HL-60 (cell line): ENCODE results near the gene SMC4.
A peak's percentile ranks its signal among the peaks of the same experiment; 100 is the strongest.

ENCODE experiments used
- DNase-seq, 2 experiments: peaks; one replicate each; pipeline ENCODE4 v3.0.0-alpha.2; 2010 to 2020; ENCODE audit warnings: low read depth in 1 of 2, low spot score in 1 of 2
- H3K27ac ChIP-seq: fragments of 250-450 bp; sonication (Bioruptor Pico); replicated peaks from 2 replicates; pipeline ENCODE4 v1.5.1; 2020; ENCODE audit warnings: mild to moderate bottlenecking, moderate library complexity
- H3K27me3 ChIP-seq: fragments of 250-450 bp; sonication (Bioruptor Pico); 2 replicates; pipeline ENCODE4 v1.5.1; 2021; ENCODE audit warnings: mild to moderate bottlenecking, moderate library complexity; ENCODE audit not compliant: insufficient read depth, poor library complexity, severe bottlenecking
- H3K4me3 ChIP-seq: replicated peaks from 2 replicates; pipeline ENCODE4 v1.5.1; 2011; ENCODE audit warnings: mild to moderate bottlenecking, control low read depth, low read length; ENCODE audit not compliant: insufficient read depth
- GABPA ChIP-seq: IDR thresholded peaks from 2 replicates; pipeline ENCODE4 v1.6.1; 2012; ENCODE audit warnings: low read depth
- POLR2AphosphoS5 ChIP-seq: IDR thresholded peaks from 2 replicates; pipeline ENCODE4 v1.6.1; 2012; ENCODE audit warnings: low read depth
- SPI1 ChIP-seq: IDR thresholded peaks from 2 replicates; pipeline ENCODE4 v1.6.1; 2012; ENCODE audit warnings: low read depth, mild to moderate bottlenecking, borderline replicate concordance
- TF ChIP-seq, protein P1 (sequence below): IDR thresholded peaks from one replicate; pipeline ENCODE4 v1.5.1; 2011; ENCODE audit warnings: low read length, control low read depth, inconsistent platforms; ENCODE audit not compliant: insufficient read depth
- TF ChIP-seq, protein P2 (sequence below): IDR thresholded peaks from 2 replicates; pipeline ENCODE4 v1.6.1; 2012; ENCODE audit warnings: low read depth; ENCODE audit not compliant: insufficient replicate concordance

Gene SMC4

DNA sequence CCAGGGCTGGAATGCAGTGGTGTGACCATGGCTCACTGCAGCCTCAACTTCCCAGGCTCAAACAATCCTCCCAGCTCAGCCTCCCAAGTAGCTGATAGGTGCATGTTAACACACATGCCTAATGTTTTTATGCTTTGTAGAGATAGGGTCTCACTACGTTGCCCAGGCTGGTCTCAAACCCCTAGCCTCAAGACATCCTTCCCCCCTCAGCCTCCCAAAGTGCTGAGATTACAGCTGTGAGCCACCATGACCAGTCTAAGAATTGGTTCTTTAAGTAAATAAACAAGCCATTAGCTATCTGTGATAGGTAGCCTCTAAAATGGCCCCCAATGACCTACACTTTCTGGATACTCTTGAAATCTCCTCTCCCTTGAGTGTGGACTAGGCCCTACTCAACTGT is 46.4 kb downstream of the SMC4 start:
- no peak overlapping the region for H3K27ac ChIP-seq
- DNase-seq = no peak
- no peak overlapping the region for H3K4me3 ChIP-seq
- TF ChIP-seq, protein P1, sequence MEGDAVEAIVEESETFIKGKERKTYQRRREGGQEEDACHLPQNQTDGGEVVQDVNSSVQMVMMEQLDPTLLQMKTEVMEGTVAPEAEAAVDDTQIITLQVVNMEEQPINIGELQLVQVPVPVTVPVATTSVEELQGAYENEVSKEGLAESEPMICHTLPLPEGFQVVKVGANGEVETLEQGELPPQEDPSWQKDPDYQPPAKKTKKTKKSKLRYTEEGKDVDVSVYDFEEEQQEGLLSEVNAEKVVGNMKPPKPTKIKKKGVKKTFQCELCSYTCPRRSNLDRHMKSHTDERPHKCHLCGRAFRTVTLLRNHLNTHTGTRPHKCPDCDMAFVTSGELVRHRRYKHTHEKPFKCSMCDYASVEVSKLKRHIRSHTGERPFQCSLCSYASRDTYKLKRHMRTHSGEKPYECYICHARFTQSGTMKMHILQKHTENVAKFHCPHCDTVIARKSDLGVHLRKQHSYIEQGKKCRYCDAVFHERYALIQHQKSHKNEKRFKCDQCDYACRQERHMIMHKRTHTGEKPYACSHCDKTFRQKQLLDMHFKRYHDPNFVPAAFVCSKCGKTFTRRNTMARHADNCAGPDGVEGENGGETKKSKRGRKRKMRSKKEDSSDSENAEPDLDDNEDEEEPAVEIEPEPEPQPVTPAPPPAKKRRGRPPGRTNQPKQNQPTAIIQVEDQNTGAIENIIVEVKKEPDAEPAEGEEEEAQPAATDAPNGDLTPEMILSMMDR = no peak
- no peak for TF ChIP-seq POLR2AphosphoS5
- TF ChIP-seq GABPA = no peak
- no peaks in the 10 kb centered on the region for H3K27me3 ChIP-seq

DNA sequence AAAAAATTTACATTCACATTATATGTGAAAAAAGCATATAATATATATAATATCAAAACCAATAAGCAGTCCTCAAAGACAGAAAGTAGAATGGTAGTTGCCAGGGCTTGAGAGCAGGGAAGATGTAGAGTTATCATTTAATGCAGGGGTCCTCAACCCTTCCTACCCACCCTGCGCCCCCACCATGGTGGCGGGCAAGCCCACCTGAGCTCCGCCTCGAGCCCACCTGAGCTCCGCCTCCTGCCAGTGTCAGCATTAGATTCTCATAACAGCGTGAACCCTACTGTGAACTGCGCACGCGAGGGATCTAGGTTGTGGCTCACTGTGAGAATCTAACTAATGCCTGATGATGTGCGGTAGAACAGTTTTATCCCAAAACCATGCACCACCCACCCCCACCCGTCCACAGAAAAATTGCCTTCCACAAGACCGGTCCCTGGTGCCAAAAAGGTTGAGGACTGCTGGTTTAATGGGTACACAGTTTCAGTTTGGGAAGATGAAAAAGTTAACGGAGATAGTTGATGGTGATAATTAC is 47.1 kb downstream of the SMC4 start:
- Histone ChIP-seq H3K4me3 (no peak overlapping the region), H3K27ac (no peak overlapping the region), H3K27me3 (no peaks in the 10 kb centered on the region)
- TF ChIP-seq POLR2AphosphoS5 (no peak), SPI1 (no peak)
- TF ChIP-seq, protein P1 = no peak
- DNase-seq = no peak

DNA sequence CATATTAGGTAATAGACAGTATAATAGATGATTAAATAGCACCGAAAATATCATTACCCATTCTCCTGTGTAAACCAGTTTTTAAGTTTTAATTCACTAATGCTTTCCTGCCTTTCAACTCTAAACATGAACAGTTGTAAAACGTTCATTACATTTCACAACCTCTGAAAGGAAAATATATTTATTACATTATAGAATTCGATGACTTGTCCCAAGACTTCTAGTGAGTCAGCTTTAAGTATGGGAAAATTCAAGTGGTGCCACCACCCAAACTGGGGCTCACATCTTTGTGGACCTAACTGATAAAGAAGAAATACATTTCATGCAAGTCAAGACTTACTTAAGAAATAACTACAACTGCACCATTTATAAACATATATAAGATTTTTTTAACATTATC is 48.1 kb downstream of the SMC4 start:
- DNase-seq = no peak
- H3K27ac ChIP-seq = no peak overlapping the region
- TF ChIP-seq, protein P2, sequence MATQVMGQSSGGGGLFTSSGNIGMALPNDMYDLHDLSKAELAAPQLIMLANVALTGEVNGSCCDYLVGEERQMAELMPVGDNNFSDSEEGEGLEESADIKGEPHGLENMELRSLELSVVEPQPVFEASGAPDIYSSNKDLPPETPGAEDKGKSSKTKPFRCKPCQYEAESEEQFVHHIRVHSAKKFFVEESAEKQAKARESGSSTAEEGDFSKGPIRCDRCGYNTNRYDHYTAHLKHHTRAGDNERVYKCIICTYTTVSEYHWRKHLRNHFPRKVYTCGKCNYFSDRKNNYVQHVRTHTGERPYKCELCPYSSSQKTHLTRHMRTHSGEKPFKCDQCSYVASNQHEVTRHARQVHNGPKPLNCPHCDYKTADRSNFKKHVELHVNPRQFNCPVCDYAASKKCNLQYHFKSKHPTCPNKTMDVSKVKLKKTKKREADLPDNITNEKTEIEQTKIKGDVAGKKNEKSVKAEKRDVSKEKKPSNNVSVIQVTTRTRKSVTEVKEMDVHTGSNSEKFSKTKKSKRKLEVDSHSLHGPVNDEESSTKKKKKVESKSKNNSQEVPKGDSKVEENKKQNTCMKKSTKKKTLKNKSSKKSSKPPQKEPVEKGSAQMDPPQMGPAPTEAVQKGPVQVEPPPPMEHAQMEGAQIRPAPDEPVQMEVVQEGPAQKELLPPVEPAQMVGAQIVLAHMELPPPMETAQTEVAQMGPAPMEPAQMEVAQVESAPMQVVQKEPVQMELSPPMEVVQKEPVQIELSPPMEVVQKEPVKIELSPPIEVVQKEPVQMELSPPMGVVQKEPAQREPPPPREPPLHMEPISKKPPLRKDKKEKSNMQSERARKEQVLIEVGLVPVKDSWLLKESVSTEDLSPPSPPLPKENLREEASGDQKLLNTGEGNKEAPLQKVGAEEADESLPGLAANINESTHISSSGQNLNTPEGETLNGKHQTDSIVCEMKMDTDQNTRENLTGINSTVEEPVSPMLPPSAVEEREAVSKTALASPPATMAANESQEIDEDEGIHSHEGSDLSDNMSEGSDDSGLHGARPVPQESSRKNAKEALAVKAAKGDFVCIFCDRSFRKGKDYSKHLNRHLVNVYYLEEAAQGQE = no peak
- TF ChIP-seq GABPA = no peak
- TF ChIP-seq, protein P1 = no peak
- no peak for TF ChIP-seq POLR2AphosphoS5
- no peak for TF ChIP-seq SPI1
- H3K4me3 ChIP-seq = no peak overlapping the region
- H3K27me3 ChIP-seq = no peaks in the 10 kb centered on the region

DNA sequence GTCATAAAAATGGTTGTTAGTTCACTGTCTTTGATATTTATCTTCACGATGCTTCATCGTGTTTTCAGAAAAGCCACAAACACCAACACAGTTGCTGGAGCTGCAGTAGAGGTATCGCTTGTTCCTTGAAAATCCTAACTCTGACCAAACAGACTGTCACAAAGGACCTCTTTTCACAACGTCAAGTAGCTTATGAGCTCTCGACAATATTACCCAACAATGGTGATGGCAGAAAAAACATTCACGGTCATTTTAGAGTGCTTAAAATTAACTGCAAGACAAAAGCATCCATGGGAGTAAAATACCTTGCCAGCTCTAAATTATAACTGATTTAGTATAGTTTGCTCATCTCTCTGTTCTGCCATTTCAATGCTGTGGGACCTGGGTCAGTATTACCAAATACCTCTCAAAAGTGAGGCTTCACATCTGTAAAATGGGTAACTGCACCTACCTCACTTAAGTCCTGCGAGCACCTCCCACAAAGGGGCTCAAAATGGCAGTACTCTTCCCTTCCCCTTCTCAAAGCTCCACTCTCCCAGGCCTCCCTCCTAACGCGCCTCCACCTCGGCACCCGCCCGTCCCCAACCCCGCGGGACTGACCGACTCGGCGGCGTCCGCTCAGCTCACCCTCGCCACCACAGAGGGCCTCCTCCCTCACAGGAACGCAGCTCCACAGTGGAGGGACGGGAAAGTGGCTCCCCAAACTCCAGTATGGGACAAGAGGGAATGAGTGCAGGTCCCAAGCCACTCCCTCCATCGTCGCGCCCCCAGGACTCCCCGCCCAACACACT is 49.6 kb downstream of the SMC4 start:
- peak overlapping the region; percentile 59 for H3K4me3 ChIP-seq
- H3K27ac ChIP-seq = peak overlapping the region; percentile 84
- peak; percentile 19 to 38 for DNase-seq
- no peaks in the 10 kb centered on the region for H3K27me3 ChIP-seq
- TF ChIP-seq GABPA = no peak
- TF ChIP-seq, protein P2 = no peak
